Left hindlimb (tissue), 1 donor: ENCODE data around the gene SLC25A4.
A peak's percentile ranks its signal among the peaks of the same experiment; 100 is the strongest.

Source experiments
- DNase-seq: peaks from one replicate; pipeline ENCODE4 v3.0.0-alpha.2; 2018

Gene SLC25A4

DNA sequence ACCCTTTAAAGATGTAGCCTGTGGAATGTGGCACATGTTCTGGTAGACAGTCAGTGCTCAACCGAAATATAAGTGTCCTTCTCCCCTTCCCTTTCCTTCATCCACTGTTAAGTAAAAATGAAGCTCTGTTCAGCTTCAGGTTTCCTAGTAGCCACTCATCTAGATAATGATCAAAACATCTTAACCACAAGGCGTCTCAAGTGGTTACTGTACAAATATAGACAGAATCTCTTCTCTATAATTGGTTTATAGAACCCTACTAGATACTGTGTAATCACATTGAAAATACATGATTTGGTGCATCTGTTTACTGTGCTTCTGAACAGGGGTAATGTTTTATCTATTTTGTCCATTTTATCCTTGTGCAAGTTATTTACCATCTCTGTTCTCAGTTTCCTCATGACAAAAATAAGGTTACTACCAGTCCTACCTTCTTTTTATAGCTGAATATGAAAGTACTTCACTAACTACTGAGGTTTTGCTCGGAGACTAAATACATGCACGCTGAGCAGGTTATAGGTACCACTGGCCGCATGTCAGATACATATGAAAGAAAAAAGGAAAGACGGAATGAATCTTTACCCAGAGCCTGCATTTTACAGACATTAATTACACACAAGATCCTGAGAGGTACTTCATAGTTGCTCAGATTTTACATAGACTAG, 20.3 kb upstream of the SLC25A4 start:
- DNase-seq: no peak

DNA sequence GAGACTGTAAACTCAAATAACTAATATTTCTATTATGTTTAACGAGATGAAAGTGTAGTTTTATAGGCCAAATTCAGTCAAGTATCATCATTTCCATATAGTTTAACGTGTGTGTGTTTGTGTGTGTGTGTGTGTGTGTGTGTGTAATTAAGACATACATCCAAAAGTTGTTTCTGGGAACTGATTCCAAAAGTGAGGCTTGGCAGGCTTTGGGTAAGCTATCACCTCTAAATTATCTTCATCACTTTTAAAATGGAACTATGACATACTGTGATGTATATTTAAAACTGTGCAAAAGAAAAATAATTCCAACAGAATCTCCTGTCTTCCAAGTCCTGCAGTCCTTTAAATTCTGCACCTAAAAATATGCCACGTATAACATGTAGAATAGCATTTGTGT, 19.1 kb upstream of the SLC25A4 start:
- DNase-seq: no peak

DNA sequence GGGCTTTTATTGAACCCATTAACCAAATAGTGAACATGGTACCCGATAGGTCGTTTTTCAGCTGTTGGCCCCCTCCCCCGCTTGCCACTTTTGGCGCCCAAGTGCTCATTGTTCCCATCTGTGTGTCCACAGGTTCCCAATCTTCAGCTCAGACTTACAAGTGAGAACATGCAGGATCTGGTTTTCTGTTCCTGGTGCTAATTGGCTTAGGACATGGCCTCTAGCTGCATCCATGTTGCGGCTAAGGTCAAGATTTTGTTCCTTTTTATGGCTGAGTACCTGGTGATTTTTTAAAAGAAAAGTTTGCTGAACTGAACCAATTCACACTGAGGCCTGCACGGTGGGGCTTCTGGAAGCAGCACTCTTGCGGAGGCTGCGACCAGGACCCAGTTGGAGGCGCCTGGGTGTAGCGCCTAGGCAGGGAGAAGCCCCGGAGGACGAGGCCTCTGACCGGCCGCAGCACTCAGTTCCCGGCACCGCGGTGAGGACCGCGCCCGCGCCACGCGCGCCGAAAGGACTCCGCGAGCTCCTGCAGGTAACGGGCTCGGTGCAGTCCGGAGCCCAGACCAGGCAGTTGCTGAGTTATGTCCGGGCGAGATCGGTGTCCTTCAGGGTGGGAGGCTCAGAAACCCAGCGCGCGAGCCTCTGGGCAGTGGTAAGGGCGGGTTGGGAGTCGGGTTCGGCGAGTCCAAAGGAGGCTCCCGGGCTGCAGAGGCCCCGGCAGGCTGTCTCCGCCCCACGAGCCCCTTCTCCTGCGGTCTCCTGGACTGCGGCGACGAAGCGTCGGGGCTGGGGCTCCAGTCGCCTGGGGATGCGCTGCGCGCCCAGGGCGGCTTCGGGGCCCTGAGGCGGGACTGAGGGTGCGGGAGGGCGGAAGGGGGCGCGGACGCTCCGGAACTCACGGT, 15.8 kb upstream of the SLC25A4 start:
- no peak for DNase-seq

DNA sequence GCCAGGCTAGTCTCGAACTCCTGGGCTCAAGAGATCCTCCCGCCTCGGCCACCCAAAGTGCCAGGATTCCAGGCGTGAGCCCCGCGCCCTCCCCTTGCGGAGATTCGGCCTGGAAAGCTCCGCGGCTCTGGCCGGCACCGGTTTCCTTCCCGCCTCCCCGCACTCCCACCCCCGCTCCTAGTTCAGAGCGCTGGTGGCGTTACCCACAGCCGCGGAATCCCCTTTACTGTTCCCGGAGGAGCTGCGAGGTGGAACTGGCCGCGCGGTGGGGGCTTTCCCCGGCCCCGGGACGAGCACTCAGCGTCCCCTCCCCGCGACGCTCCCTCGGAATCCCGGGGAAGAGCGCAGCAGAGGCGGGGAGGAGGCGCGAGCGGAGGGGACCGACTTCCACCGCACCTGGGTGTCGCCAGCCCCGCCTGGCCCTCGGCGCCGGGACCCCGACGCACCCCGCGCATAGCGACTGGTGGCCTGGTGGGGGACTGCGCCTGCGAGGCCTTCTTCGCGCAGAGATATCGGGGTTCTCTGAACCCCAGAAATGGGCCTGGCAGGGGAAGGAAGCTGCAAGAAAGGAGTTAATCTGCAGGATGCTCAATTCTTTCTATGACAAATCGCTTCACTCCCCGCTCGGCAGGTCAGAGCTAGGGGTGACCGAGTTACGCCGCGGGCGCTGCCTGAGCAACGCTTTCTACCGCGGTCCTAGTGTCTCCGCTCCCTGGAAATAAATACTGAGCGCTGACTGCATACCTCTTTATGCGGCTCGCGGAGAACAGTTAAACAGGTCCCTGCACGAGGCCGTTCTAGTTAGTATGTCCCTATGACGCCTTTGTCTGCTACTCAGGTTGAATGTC, 14.6 kb upstream of the SLC25A4 start:
- peak; percentile 39 for DNase-seq

DNA sequence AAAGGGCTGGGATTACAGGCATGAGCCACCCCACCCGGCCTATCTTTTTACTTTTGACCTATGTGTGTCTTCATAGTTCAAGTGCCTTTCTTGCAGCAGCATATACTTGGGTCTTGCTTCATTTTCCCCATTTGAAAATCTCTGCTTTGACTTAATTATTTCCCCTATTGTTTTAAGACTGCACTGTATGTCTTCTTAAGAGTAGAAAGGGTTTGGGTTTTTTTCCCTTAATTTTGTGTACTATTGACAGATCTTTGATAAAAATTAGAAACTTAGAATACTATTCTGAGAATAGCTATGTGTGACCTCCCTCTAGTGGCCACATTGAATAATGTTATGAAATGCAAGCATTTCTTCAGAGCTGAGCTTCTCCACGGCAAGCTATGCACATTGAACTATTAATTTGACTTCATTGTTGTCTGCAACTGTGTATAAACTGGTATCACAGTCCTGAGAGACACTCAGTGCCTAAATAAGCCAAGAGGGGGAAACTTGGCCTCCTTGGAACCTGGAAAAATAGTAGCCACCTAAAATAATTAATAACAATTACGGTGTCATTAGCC, 8.7 kb upstream of the SLC25A4 start:
- DNase-seq: no peak

DNA sequence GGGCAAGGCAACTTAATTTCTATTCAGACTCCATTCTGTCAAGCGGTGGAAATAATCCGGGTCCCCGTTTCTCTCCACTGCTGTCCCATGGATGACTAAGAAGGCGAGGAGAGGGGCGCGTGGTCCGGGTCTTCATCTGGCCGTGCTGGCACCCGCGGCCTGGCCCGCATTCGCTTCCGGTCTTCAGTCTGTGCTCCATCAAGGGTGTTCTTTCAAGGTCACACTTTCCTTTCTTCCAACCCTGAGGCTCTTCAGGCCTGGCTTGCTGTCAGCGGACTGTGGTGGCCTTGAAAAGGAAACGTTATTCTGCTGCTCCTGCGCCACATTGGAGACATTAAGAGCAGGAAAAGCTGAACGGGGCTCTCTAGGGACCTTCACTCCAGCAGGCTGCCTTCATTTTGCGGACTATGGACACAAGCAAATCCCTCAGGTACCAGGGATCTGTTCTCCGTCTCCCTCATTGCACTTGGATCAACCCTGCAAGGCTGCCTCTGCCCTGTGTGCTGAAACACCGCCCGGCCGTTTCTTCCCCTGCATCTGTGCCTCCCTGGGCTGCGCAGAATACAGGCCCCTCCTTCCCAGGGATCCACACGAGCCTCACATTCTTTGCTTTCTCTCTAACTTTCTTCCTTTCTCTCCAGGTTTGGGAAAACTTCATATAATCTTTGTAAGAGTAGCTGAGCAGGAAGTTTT, 5.7 kb upstream of the SLC25A4 start:
- DNase-seq: no peak

DNA sequence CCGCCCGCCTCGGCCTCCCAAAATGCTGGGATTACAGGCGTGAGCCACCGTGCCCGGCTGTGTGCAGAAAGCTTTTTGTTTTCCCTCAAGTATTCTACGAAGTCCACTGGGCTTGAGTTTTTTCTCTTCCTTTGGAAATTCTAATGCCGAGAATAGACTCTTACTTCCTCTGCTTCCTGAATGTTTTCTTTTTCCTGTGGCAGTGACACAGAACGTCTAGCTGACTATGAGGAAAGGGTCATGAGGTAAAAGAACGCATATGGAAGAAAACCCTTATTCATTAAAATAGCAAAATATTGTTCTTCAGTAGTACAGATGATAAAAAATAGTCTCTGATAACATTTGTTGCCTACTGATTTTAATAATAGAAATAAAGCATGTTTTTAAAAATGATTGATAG, 4.9 kb upstream of the SLC25A4 start:
- DNase-seq: no peak

DNA sequence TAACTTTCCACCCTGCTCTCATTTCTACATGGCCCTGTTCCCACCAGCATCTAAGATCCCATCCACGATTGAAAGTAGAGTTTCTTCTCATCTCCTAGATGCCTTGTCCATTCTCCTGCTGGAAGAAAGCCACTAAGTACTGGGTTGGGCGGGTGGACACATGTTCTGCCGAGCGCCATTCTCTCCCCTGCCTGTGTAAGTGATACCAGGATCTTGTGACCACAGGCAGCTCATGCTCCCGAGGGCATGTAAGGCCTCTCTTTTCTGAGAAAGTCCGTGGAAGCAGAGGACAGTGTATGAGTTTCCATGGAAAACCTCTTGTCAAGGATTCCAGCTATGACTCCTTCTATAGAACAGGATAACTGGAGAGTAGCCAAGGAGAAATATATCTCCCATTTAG, 3.3 kb upstream of the SLC25A4 start:
- no peak for DNase-seq

DNA sequence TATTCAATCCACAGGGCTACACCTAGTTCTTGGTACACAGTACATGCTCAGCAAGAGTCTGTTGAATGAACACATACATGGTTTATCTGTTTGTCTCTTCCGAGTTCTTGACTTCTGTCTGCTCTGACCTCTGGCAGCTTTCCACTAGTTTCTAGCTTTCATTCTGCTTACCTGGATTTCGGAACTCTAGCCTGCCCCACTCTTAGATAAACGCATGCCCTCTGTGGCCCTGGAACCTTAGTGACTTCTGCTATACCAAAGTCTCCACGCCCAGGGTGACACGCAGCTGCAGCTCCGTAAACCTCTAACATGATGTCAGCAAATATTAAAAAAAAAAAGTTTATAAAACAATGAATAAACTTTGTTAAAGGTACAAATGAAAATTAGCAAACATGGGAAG, 1.3 kb upstream of the SLC25A4 start:
- no peak for DNase-seq

DNA sequence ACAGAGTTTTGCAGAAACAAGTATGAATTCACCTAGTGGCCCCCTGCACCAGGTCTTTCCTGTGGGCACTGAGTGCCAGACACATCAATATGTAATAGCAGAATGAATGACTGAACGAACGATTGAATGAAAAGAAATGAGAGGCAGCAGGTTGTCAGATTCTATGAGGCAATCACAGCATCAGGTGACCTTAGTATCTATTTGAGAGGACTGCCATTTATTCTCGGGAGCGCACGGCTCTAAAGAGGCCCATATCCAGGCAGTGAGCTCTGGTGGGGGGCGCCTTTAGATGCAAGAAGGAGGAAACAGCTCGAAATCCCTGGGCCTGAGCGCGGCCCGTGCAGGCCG, 528 bp upstream of the SLC25A4 start:
- DNase-seq: no peak

DNA sequence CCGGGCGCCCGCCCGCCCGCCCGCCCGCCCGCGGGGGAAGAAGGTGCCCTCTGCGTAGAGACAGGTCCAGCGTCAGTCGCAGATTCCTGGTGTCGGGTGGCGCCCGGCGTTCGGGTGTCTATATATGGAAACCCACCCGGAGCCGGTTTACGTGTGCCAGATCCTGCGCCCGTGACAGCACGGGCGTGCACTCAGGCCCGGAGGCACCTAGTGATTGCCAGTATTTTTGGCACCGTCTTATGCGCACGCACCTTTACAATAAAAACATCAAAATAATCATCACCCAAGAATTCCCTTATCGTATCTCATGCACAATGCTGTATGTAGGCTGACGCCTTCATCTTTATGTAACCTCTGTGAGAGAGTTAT, 519 bp downstream of the SLC25A4 start:
- DNase-seq: peak; percentile 60

DNA sequence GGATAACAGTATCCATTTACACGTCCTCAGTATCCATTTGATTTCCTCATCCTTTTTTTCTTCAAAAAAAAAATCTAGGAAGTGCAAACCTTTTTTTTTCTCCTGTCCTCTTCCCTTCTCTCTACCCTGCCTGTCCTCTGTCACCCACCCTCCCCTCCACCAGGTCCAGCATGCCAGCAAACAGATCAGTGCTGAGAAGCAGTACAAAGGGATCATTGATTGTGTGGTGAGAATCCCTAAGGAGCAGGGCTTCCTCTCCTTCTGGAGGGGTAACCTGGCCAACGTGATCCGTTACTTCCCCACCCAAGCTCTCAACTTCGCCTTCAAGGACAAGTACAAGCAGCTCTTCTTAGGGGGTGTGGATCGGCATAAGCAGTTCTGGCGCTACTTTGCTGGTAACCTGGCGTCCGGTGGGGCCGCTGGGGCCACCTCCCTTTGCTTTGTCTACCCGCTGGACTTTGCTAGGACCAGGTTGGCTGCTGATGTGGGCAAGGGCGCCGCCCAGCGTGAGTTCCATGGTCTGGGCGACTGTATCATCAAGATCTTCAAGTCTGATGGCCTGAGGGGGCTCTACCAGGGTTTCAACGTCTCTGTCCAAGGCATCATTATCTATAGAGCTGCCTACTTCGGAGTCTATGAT, 1.7 kb downstream of the SLC25A4 start:
- no peak for DNase-seq

DNA sequence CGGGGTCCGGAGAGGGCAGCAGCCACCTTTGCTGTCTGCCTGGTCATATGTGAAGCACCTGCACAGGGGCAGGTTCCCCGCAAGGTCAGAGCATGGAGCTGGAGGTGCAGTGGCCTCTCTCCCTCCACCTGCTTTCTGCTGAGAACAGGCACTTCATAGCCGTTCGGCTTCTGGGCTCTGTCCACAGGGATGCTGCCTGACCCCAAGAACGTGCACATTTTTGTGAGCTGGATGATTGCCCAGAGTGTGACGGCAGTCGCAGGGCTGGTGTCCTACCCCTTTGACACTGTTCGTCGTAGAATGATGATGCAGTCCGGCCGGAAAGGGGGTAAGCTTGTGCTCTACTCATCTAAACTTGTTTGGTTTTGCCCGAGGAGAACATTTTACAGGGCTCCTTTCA, 2.5 kb downstream of the SLC25A4 start:
- no peak for DNase-seq

DNA sequence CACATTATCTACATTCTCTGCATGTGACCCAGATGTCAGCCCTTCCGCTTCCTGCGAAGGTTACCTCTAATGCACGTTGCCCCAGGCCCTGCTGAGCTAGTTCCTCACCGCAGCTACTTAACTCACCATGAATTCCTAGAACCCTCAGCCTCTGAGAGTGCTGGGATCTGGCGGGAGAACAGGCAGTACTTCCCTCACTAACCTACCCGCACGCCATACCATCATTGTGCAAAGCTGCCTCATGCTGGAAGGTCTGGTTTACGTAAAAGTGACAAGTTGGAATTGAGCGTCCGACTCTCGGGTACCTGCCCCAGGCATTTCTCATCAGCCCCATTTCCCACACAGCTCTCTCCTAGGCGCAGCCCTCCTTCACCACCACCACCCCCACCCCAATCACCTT, 6.3 kb downstream of the SLC25A4 start:
- DNase-seq: no peak

DNA sequence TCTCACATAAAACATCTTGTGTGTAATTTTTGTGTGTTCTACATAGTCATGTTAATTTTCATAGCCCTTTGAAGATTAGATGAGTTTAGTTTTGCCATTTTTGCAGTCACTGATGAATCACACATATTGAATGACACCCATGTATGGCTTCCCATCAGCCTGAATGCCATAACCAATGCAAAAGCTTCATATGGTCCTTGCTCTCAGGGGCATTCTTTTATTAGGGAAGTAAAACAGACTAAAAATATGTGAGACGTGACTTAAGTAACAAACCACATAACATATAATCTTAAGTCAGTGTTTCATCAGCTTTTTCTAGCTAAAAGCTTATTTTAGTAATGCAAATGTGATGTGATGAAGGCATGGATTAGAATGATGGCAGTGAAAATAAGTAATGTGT, 8.2 kb downstream of the SLC25A4 start:
- DNase-seq: no peak

DNA sequence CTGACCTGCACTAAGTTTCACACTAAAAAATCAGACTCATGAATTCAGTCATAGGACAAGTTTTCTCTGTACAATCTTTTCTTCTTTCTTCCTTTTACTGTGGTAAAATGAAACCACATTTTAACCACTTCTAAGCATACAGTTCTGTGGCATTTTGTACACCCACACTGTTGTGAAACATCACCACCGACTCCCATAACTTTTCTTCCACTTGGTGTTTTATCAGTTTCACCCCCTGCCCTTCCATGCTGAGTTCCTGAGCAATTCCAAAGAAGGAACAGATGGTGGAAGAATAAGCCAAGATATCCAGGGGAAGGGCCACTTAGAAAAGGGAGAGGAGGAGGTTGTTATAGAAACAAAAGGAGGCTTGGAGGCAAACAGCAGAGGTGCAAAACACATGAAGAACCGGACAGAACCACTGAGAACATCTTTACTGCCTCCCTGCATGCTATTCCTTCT, 22.6 kb downstream of the SLC25A4 start:
- no peak for DNase-seq

DNA sequence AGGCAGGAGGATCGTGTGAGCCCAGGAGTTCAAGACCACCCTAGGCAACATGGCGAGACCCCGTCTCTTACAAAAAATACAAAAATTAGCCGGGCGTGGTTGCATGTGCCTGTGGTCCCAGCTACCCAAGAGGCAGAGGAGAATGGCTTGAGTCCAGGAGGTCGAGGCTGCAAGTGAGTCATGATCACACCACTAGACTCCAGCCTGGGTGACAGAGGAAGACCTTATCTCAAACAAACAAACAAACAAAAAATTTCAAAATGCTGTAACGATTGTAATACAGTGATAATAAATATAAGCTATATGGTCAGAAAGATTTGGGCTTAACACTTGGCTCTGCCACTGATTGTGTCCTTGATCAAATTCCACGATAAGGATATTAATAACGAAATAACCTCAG, 24.2 kb downstream of the SLC25A4 start:
- no peak for DNase-seq

DNA sequence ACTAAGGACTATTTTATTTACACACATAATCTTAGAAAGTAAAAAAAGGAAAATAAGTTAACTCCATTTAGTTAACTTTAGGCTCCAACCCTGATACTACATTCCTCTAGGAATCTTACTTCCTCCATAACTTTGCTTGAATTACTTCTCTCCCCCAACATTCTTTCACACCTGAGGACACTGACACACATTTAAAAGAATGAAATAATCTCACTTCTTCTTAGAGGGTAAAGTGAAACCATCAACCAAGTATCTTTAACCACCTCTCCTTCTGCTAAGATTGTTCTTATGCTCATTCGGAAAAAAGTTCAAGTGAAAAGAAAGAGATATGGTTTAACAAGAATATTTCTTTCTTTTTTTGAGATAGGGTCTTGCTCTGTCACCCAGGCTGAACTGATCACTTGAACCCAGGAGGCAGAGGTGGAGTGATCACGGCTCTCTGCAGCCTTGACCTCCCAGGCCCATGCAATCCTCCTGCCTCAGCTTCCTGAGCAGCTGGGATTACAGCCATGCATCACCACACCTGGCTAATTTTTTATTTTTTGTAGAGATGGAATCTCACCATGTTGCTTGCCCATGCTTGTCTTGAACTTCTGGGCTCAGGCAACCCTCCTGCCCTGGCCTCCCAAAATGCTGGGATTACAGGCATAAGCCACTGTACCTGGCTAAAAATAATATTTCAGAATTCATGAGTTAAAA, 28.5 kb downstream of the SLC25A4 start:
- DNase-seq: no peak

DNA sequence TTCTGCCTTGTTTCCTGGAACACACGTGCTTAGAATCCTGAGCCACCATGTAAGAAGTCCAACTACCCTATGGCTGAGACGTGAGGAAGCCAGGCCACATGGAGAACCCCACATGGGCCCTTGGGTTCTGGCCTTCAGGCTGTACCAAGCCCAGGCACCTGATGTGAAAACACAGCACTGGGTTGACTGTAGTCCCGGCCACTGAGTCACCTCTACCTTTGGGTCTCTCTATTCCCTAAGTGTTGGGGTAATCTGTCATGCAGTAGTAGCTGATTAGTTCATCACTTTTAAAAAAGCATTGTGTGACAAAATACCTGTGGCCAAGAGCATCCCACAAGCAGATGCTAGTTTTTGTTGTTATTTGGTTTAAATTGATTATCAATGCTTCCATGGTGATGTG, 36.4 kb downstream of the SLC25A4 start:
- DNase-seq: no peak

DNA sequence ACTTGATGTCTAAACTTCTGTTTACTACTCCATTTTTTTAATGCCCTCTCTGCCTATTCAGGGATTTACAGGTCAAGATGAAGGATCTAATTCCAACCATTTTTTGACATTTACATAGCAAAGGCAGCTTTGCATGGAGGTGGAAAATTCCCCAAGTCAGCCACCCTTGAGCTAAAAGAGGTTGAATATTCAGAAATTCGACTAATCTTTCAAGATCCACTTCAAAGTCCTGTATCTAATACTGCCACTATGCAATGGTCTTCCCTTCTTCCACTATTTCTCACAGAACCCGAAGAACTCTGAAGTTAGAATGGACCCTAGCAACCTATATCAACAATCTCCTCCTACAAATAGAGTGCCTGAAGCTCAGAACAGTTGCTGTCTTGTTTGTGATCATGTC, 39.2 kb downstream of the SLC25A4 start:
- no peak for DNase-seq

DNA sequence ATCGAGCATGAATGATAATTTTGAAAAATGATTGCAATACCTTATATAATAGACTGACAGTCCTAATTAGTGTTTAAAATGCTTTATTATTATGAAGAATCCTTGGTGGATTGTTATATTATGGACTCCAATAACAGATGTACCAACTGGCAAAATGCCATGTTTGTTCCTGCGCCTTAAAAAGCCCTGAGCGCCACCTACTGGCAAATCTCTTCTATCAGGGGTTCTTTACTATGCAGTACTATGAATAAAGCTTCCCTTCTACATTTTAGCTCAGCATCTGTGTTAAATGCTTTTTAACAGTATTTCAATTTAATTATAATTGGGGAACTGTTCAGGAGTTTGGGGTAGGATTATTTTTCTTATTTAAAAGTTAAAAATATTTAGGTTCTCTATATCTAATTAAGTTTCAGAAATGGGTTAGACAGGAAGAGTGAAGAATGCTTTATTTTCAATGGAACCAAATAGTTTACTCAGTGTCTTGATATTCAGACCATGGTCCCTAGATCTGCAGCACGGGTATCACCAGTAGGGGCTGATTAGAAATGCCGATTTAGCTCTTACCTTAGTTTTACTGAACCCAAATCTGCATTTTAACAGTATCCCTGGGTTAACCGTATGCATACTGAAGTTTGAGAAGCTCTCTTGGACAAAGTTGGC, 40.7 kb downstream of the SLC25A4 start:
- DNase-seq: peak; percentile 59
